DOHH2 (cell line): ENCODE measurements around the gene DMD.

Source experiments
- H3F3A ChIP-seq: fragments of 200-600 bp; sonication (generic), shearing (Covaris generic); 2 replicates; pipeline ENCODE4 v1.6.0; 2016; ENCODE audit warnings: antibody characterized with exemption, mild to moderate bottlenecking; ENCODE audit not compliant: control insufficient read depth, insufficient read depth
- H3K27ac ChIP-seq: fragments of 200-600 bp; sonication (generic); 2 replicates; pipeline ENCODE4 v1.5.1; 2014; ENCODE audit warnings: low read depth, mild to moderate bottlenecking, low read length, moderate library complexity
- H3K27me3 ChIP-seq: fragments of 200-600 bp; sonication (generic); 2 replicates; pipeline ENCODE4 v1.6.1; 2014; ENCODE audit warnings: mild to moderate bottlenecking, low read length, mixed read lengths; ENCODE audit not compliant: control insufficient read depth
- H3K36me3 ChIP-seq: fragments of 200-600 bp; sonication (generic); 2 replicates; pipeline ENCODE4 v1.6.1; 2014; ENCODE audit warnings: mild to moderate bottlenecking, low read length, moderate library complexity, mixed read lengths; ENCODE audit not compliant: control insufficient read depth
- H3K4me1 ChIP-seq: fragments of 200-600 bp; sonication (generic); 2 replicates; pipeline ENCODE4 v1.6.1; 2014; ENCODE audit warnings: mild to moderate bottlenecking, low read length, mixed read lengths; ENCODE audit not compliant: control insufficient read depth
- H3K4me2 ChIP-seq: fragments of 200-600 bp; sonication (generic); 2 replicates; pipeline ENCODE4 v1.6.0; 2014; ENCODE audit warnings: mild to moderate bottlenecking, low read length, moderate library complexity
- H3K4me3 ChIP-seq: fragments of 200-600 bp; sonication (generic); 2 replicates; pipeline ENCODE4 v1.5.1; 2014; ENCODE audit warnings: mild to moderate bottlenecking, low read length, mixed read lengths
- H3K79me2 ChIP-seq: fragments of 200-600 bp; sonication (generic); 2 replicates; pipeline ENCODE4 v1.6.1; 2014; ENCODE audit warnings: mild to moderate bottlenecking, low read length, mixed read lengths; ENCODE audit not compliant: control insufficient read depth
- H3K9me2 ChIP-seq: fragments of 200-600 bp; sonication (generic); replicated peaks from 2 replicates; pipeline ENCODE4 v1.6.1; 2014; ENCODE audit warnings: mild to moderate bottlenecking, low read length, mixed read lengths; ENCODE audit not compliant: control insufficient read depth
- H3K9me3 ChIP-seq: fragments of 200-600 bp; sonication (generic); 2 replicates; pipeline ENCODE4 v1.6.1; 2014; ENCODE audit warnings: antibody characterized with exemption, low read length, mixed read lengths; ENCODE audit not compliant: control insufficient read depth, insufficient read depth
- H4K20me1 ChIP-seq: fragments of 200-600 bp; sonication (generic); 2 replicates; pipeline ENCODE4 v1.6.0; 2014; ENCODE audit warnings: low read depth, mild to moderate bottlenecking, antibody characterized with exemption, low read length, moderate library complexity; ENCODE audit not compliant: control insufficient read depth, insufficient read depth
- EZH2phosphoT487 ChIP-seq: fragments of 200-600 bp; sonication (generic); IDR thresholded peaks from 2 replicates; pipeline ENCODE4 v1.6.1; 2017; ENCODE audit warnings: borderline replicate concordance, mild to moderate bottlenecking, antibody characterized with exemption, low read length, moderate library complexity, mixed read lengths
- TF ChIP-seq, protein P1 (sequence below): fragments of 200-600 bp; sonication (generic); IDR thresholded peaks from one replicate; pipeline ENCODE4 v1.5.1; 2014; ENCODE audit warnings: antibody characterized with exemption, mild to moderate bottlenecking, low read depth, low read length; ENCODE audit not compliant: poor library complexity, severe bottlenecking

The DMD gene

DNA sequence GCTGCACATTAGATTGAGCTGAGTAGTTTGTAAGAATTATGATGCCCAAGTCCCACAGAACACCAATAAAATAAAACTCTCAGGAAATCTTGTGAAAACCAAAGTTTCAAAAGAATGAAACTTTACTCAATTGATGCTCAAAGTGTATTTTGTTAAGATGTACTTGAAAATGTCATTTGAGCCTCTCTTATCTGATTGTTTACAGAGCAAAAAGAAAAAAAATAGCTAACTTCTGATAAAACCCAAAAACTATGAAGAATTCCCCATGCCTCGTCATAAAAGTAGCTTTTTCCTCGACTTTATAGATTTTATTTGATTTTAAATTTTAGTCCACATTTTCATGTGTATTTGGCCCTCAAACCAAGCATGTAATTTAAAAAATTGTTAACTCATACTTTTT, 1618.0 kb downstream of the DMD start:
- Histone ChIP-seq H3K9me3 (no peaks in the 10 kb centered on the region), H3K27ac (no peak overlapping the region), H4K20me1 (no peaks in the 10 kb centered on the region), H3K79me2 (no peaks in the 10 kb centered on the region), H3K4me2 (no peak overlapping the region), H3K4me3 (no peak overlapping the region), H3K9me2 (no peaks in the 10 kb centered on the region), H3F3A (no peaks in the 10 kb centered on the region), H3K4me1 (no peaks in the 10 kb centered on the region), H3K36me3 (no peaks in the 10 kb centered on the region), H3K27me3 (no peaks in the 10 kb centered on the region)
- TF ChIP-seq EZH2phosphoT487, result no peak
- TF ChIP-seq, protein P1, sequence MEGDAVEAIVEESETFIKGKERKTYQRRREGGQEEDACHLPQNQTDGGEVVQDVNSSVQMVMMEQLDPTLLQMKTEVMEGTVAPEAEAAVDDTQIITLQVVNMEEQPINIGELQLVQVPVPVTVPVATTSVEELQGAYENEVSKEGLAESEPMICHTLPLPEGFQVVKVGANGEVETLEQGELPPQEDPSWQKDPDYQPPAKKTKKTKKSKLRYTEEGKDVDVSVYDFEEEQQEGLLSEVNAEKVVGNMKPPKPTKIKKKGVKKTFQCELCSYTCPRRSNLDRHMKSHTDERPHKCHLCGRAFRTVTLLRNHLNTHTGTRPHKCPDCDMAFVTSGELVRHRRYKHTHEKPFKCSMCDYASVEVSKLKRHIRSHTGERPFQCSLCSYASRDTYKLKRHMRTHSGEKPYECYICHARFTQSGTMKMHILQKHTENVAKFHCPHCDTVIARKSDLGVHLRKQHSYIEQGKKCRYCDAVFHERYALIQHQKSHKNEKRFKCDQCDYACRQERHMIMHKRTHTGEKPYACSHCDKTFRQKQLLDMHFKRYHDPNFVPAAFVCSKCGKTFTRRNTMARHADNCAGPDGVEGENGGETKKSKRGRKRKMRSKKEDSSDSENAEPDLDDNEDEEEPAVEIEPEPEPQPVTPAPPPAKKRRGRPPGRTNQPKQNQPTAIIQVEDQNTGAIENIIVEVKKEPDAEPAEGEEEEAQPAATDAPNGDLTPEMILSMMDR, result no peak

- Histone ChIP-seq H3K9me2 (no peaks in the 10 kb centered on the region), H3F3A (no peaks in the 10 kb centered on the region), H3K27me3 (no peaks in the 10 kb centered on the region), H3K9me3 (no peaks in the 10 kb centered on the region), H3K27ac (no peak overlapping the region), H3K4me3 (no peak overlapping the region), H3K4me1 (no peaks in the 10 kb centered on the region), H3K36me3 (no peaks in the 10 kb centered on the region), H4K20me1 (no peaks in the 10 kb centered on the region), H3K79me2 (no peaks in the 10 kb centered on the region), H3K4me2 (no peak overlapping the region)
- no peak for TF ChIP-seq EZH2phosphoT487
- TF ChIP-seq, protein P1, result no peak
These were observed 1620.0 kb downstream of the DMD start for GRCh38 chrX:31591355-31591754.

GRCh38 chrX:31590581-31591114, 1620.7 kb downstream of the DMD start:
- Histone ChIP-seq H3K4me1 (no peaks in the 10 kb centered on the region), H3K27me3 (no peaks in the 10 kb centered on the region), H3K4me2 (no peak overlapping the region), H4K20me1 (no peaks in the 10 kb centered on the region), H3K27ac (no peak overlapping the region), H3K79me2 (no peaks in the 10 kb centered on the region), H3K9me3 (no peaks in the 10 kb centered on the region), H3F3A (no peaks in the 10 kb centered on the region), H3K9me2 (no peaks in the 10 kb centered on the region), H3K36me3 (no peaks in the 10 kb centered on the region), H3K4me3 (no peak overlapping the region)
- TF ChIP-seq EZH2phosphoT487, result no peak
- TF ChIP-seq, protein P1, result no peak

- Histone ChIP-seq H4K20me1 (no peaks in the 10 kb centered on the region), H3K27me3 (no peaks in the 10 kb centered on the region), H3K4me3 (no peak overlapping the region), H3K36me3 (no peaks in the 10 kb centered on the region), H3K4me2 (no peak overlapping the region), H3K79me2 (no peaks in the 10 kb centered on the region), H3F3A (no peaks in the 10 kb centered on the region), H3K27ac (no peak overlapping the region), H3K9me2 (no peaks in the 10 kb centered on the region), H3K9me3 (no peaks in the 10 kb centered on the region), H3K4me1 (no peaks in the 10 kb centered on the region)
- no peak for TF ChIP-seq EZH2phosphoT487
- TF ChIP-seq, protein P1, result no peak
These were observed 1621.8 kb downstream of the DMD start for GRCh38 chrX:31589503-31589902.
